IMR-90 (cell line): Measurements from ENCODE around the gene RFX1. TPM values are rescaled to one million over a fixed set of nuclear protein-coding genes. Genes with fewer than 3 reads are reported as not detected.

Source experiments
- ATAC-seq: fragments of 200-7000 bp; cut with Tn5 transposase; 2 replicates; pipeline ENCODE4 v1.9.1; 2020; ENCODE audit warnings: low read depth, mild to moderate bottlenecking, moderate library complexity
- BruUV-seq: library from RNA; stranded (reverse); fragments of 400-500 nt; replicated peaks from 2 replicates; lab custom pipeline; 2021; lab: Mats Ljungman, UMichigan
- CTCF ChIA-PET: fragments of 300-600 bp; formaldehyde crosslinking; extraction: SDS; loops from one replicate; lab custom pipeline; 2021; ENCODE audit warnings: antibody characterized with exemption; lab: Yijun Ruan, JAX
- POLR2A ChIA-PET: fragments of 300-600 bp; sonication (Branson Sonifier 250); formaldehyde crosslinking; loops from one replicate; lab custom pipeline; 2022; ENCODE audit warnings: antibody characterized with exemption; ENCODE audit not compliant: unreplicated experiment; lab: Charles Lee
- DNase-seq: peaks from one replicate; pipeline ENCODE4 v3.0.0; 2013
- H2AFZ ChIP-seq: replicated peaks from 2 replicates; pipeline ENCODE3; 2013; ENCODE audit warnings: low read length, mild to moderate bottlenecking; ENCODE audit not compliant: poor library complexity
- H2AK5ac ChIP-seq: 2 replicates; pipeline ENCODE4 v1.6.1; 2013; ENCODE audit warnings: low read depth, low read length, inconsistent platforms
- H2AK9ac ChIP-seq: replicated peaks from 2 replicates; pipeline ENCODE3; 2013; ENCODE audit warnings: mild to moderate bottlenecking, low read depth, low read length, moderate library complexity; ENCODE audit not compliant: poor library complexity
- H2BK120ac ChIP-seq: 2 replicates; pipeline ENCODE4 v1.6.1; 2013; ENCODE audit warnings: low read depth, low read length, inconsistent platforms
- H2BK15ac ChIP-seq: 3 replicates; pipeline ENCODE4 v1.6.1; 2013; ENCODE audit warnings: low read depth, low read length, inconsistent platforms
- H2BK20ac ChIP-seq: 2 replicates; pipeline ENCODE4 v1.6.1; 2013; ENCODE audit warnings: low read depth, mild to moderate bottlenecking, inconsistent platforms, low read length, moderate library complexity
- H2BK5ac ChIP-seq: 2 replicates; pipeline ENCODE4 v1.6.1; 2013; ENCODE audit warnings: mild to moderate bottlenecking, low read depth, low read length, inconsistent platforms; ENCODE audit not compliant: poor library complexity, severe bottlenecking
- H3K14ac ChIP-seq: replicated peaks from 2 replicates; pipeline ENCODE4 v1.6.1; 2013; ENCODE audit warnings: low read depth, low read length, inconsistent platforms
- H3K18ac ChIP-seq: 2 replicates; pipeline ENCODE4 v1.6.1; 2013; ENCODE audit warnings: low read depth, low read length, control low read depth
- H3K23ac ChIP-seq: 2 replicates; pipeline ENCODE4 v1.6.1; 2013; ENCODE audit warnings: low read depth, low read length, inconsistent platforms
- H3K27ac ChIP-seq: 2 replicates; pipeline ENCODE4 v1.5.1; 2013; ENCODE audit warnings: mild to moderate bottlenecking, control low read depth, low read length; ENCODE audit not compliant: insufficient read depth
- H3K27me3 ChIP-seq: 2 replicates; pipeline ENCODE4 v1.6.1; 2013; ENCODE audit warnings: low read length; ENCODE audit not compliant: control insufficient read depth, insufficient read depth
- H3K36me3 ChIP-seq: 2 replicates; pipeline ENCODE4 v1.6.1; 2013; ENCODE audit warnings: low read length, mixed read lengths; ENCODE audit not compliant: control insufficient read depth, insufficient read depth
- H3K4ac ChIP-seq: 2 replicates; pipeline ENCODE4 v1.6.1; 2013; ENCODE audit warnings: low read depth, low read length, inconsistent platforms
- H3K4me1 ChIP-seq: 2 replicates; pipeline ENCODE4 v1.6.1; 2013; ENCODE audit warnings: low read length, mixed read lengths; ENCODE audit not compliant: control insufficient read depth, insufficient read depth
- H3K4me2 ChIP-seq: 2 replicates; pipeline ENCODE4 v1.6.1; 2013; ENCODE audit warnings: low read depth, mild to moderate bottlenecking, control low read depth, low read length, moderate library complexity
- H3K4me3 ChIP-seq: 2 replicates; pipeline ENCODE4 v1.5.1; 2013; ENCODE audit warnings: low read depth, mild to moderate bottlenecking, control low read depth, low read length, moderate library complexity; ENCODE audit not compliant: insufficient read depth
- H3K56ac ChIP-seq: 2 replicates; pipeline ENCODE4 v1.6.1; 2013; ENCODE audit warnings: low read length, inconsistent platforms; ENCODE audit not compliant: insufficient read depth; ENCODE audit errors: extremely low read depth
- H3K79me1 ChIP-seq, 2 experiments: 2 replicates each; pipeline ENCODE4 v1.6.1; 2013; ENCODE audit warnings: low read length in 2 of 2, inconsistent platforms in 1 of 2, low read depth in 1 of 2
- H3K9ac ChIP-seq: 2 replicates; pipeline ENCODE4 v1.6.1; 2013; ENCODE audit warnings: low read depth, low read length, control low read depth
- H3K9me1 ChIP-seq: 2 replicates; pipeline ENCODE4 v1.6.1; 2013; ENCODE audit warnings: low read length, inconsistent platforms; ENCODE audit not compliant: insufficient read depth
- H3K9me3 ChIP-seq: 2 replicates; pipeline ENCODE4 v1.6.1; 2013; ENCODE audit warnings: low read length; ENCODE audit not compliant: control insufficient read depth, insufficient read depth
- H4K20me1 ChIP-seq: 2 replicates; pipeline ENCODE4 v1.6.1; 2013; ENCODE audit warnings: low read length, inconsistent platforms; ENCODE audit not compliant: insufficient read depth
- H4K5ac ChIP-seq: 2 replicates; pipeline ENCODE4 v1.6.1; 2013; ENCODE audit warnings: mild to moderate bottlenecking, low read depth, low read length, control low read depth
- H4K8ac ChIP-seq, 2 experiments: 2 replicates each; pipeline ENCODE4 v1.6.1; 2013; ENCODE audit warnings: low read depth in 2 of 2, low read length in 2 of 2, control low read depth in 1 of 2, inconsistent platforms in 1 of 2
- H4K91ac ChIP-seq: 2 replicates; pipeline ENCODE4 v1.6.1; 2013; ENCODE audit warnings: low read depth, low read length, inconsistent platforms; ENCODE audit not compliant: insufficient read depth
- CHD1 ChIP-seq: IDR thresholded peaks from 2 replicates; pipeline ENCODE4 v1.6.1; 2012; ENCODE audit warnings: low read depth, low read length, improper control_type of control experiment
- FOS ChIP-seq: fragments of 150-350 bp; IDR thresholded peaks from 2 replicates; pipeline ENCODE4 v1.6.1; 2016; ENCODE audit warnings: low read depth, low read length
- RCOR1 ChIP-seq: IDR thresholded peaks from 2 replicates; pipeline ENCODE4 v1.6.1; 2012; ENCODE audit warnings: mild to moderate bottlenecking, low read length, improper control_type of control experiment; ENCODE audit not compliant: insufficient replicate concordance
- RFX5 ChIP-seq: IDR thresholded peaks from 2 replicates; pipeline ENCODE4 v1.8.0; 2012; ENCODE audit warnings: low read depth, mild to moderate bottlenecking, low read length, moderate library complexity
- SMC3 ChIP-seq: fragments of 150-350 bp; IDR thresholded peaks from 2 replicates; pipeline ENCODE4 v1.6.1; 2016; ENCODE audit warnings: low read depth, mild to moderate bottlenecking, antibody characterized with exemption, low read length, moderate library complexity
- WGBS, 2 experiments: methylation state at CpG; one replicate each; pipeline versions ENCODE4 v1.1.5 to v1.1.7; 2013; ENCODE audit warnings: missing lambda C conversion rate in 2 of 2; ENCODE audit not compliant: insufficient read length in 1 of 2; ENCODE audit errors: extremely low coverage in 2 of 2; 5-methylcytosine and 5-hydroxymethylcytosine counted together
- dilution Hi-C: fragments of 300-500 bp; cut with HindIII; formaldehyde crosslinking; loops from one replicate; pipeline ENCODE4 v1.14.3; 2018; ENCODE audit warnings: low sequenced_read_pairs; ENCODE audit not compliant: unreplicated experiment
- in situ Hi-C: fragments of 300-500 bp; cut with MboI; formaldehyde crosslinking; loops from 3 replicates; pipeline ENCODE4 v1.14.3; 2019; ENCODE audit warnings: low sequenced_read_pairs, inconsistent platforms, mixed read lengths
- intact Hi-C: fragments of 100-400 bp; cut with micrococcal nuclease; formaldehyde crosslinking; loops from 2 replicates; pipeline ENCODE4 v1.10.0; 2022
- polyA plus RNA-seq, 3 experiments: library from polyadenylated mRNA; depleted of rRNA; stranded (reverse); fragments of >200 nt; gene quantifications; 2 replicates each; pipeline ENCODE4 v1.2.3, GENCODE V29; 2012; ENCODE audit warnings: low replicate concordance in 1 of 3
- total RNA-seq: library from RNA; depleted of rRNA; stranded (reverse); fragments of >200 nt; gene quantifications from 2 replicates; pipeline ENCODE4 v1.2.3, GENCODE V29; 2012

Gene RFX1
- total and polyA plus RNA-seq, 2 of the 4 experiments (the other 2 are of a cell fraction): 0.36 to 3.1 TPM

- Histone ChIP-seq H2BK15ac (no peak overlapping the region), H3K4ac (no peak overlapping the region), H3K36me3 (no peaks in the 10 kb centered on the region), H2BK20ac (no peak overlapping the region), H3K9me3 (no peaks in the 10 kb centered on the region), H4K5ac (no peak overlapping the region), H3K79me1 (no peaks in the 10 kb centered on the region), H2AFZ (no peak overlapping the region), H3K9ac (no peak overlapping the region), H3K23ac (no peak overlapping the region), H3K18ac (no peak overlapping the region), H4K91ac (no peak overlapping the region), H3K4me2 (no peak overlapping the region), H3K4me3 (no peak overlapping the region), H3K27me3 (no peaks in the 10 kb centered on the region), H4K20me1 (no peaks in the 10 kb centered on the region), H2AK9ac (no peak overlapping the region), H3K14ac (no peak overlapping the region), H2BK5ac (no peak overlapping the region), H2AK5ac (no peak overlapping the region), H4K8ac (no peak overlapping the region), H3K56ac (no peak overlapping the region), H3K4me1 (no peaks in the 10 kb centered on the region), H3K27ac (no peak overlapping the region), H3K9me1 (no peaks in the 10 kb centered on the region), H2BK120ac (no peak overlapping the region)
- no peak for ATAC-seq
- 76% methylated on average over 6 of the region's 8 CpGs; no CpG with 5 or more reads in 1 of the 2 experiments for WGBS, 2 experiments
- in situ Hi-C loops: no loop called here
- CTCF ChIA-PET: no interaction called here
- dilution Hi-C loops: no loop called here
- TF ChIP-seq FOS: no peak
- no peak for TF ChIP-seq RFX5
- no peak for TF ChIP-seq RCOR1
- TF ChIP-seq CHD1: no peak
- TF ChIP-seq SMC3: no peak
- DNase-seq: no peak
- intact Hi-C loops: no loop called here
- no TSS peak for BruUV-seq
- POLR2A ChIA-PET: no interaction called here
Measured at GRCh38 chr19:14015524-14016035, 9.5 kb upstream of the RFX1 start.
